ENCODE data around the gene APOBEC3H.

APOBEC3H gene

DNA sequence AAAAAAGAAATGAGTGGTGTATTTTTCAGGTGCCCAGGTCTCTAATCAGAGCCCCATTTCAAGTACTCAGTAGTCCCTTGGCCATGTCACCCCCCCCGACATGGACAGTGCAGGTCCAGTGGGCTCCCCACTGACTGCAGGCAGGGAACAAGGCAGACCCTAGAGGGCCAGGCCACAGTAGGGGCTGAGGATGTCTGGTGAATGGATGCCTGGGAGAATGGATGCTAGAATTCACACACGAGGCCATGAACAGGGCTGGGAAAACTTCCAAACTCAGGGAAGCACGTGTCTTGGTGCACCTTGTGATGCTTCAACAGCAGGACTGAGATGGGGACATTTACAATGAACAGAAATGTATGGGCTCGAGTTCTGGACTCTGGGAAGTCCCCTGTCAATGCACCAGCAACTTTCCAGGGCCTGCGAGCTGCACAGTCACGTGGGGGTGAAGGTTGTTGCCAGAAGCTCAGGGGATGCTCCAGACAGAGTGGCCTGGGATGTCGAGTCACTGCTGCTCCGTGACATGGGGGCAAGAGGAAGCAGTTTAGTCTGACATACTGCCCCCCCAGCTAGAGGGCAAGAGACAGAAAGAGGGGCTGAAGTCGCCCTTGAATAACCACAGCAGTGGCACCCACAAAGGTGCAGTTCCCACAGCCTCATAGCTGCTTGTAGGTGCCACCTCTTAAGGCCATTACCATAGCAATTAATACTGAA lies 16.8 kb upstream of the APOBEC3H start:
- in situ Hi-C loops (cut with MboI; ENCODE audit: low sequenced_read_pairs), result no loop called here

GRCh38 chr22:39081016-39081415 lies 16.0 kb upstream of the APOBEC3H start:
- in situ Hi-C loops (cut with MboI; ENCODE audit: low sequenced_read_pairs), result no loop called here

GRCh38 chr22:39081598-39081997 lies 15.4 kb upstream of the APOBEC3H start:
- in situ Hi-C loops (cut with MboI; ENCODE audit: low sequenced_read_pairs), result no loop called here

- in situ Hi-C loops (cut with MboI; ENCODE audit: low sequenced_read_pairs), result no loop called here
Measured at GRCh38 chr22:39083212-39084165, 13.6 kb upstream of the APOBEC3H start.

GRCh38 chr22:39084666-39085065 lies 12.4 kb upstream of the APOBEC3H start:
- in situ Hi-C loops (cut with MboI; ENCODE audit: low sequenced_read_pairs), result no loop called here

- in situ Hi-C loops (cut with MboI; ENCODE audit: low sequenced_read_pairs), result no loop called here
Measured at GRCh38 chr22:39087098-39087497, 9.9 kb upstream of the APOBEC3H start.

GRCh38 chr22:39087881-39088684 lies 9.0 kb upstream of the APOBEC3H start:
- in situ Hi-C loops (cut with MboI; ENCODE audit: low sequenced_read_pairs), result no loop called here

GRCh38 chr22:39088685-39089032 lies 8.4 kb upstream of the APOBEC3H start:
- in situ Hi-C loops (cut with MboI; ENCODE audit: low sequenced_read_pairs), result no loop called here

DNA sequence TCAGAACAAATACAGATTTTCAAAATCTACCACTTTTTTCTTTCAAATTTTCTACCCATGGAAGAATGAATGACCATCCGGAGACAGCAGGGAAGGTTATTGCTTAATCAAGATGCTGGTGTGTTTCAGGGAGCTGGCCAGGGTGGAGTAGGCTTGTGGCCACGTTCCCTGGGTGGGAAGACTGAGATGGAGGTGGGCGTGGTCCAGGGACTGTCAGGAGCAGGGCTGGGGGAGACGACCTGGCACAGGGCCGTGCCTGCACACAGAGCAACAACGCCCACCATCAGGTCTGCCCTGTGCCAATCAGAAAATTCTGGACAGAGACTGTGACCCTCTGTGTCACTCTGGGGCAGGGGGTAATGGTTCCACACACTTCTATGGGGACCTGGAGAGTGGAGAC lies 7.1 kb upstream of the APOBEC3H start:
- in situ Hi-C loops (cut with MboI; ENCODE audit: low sequenced_read_pairs), result no loop called here

DNA sequence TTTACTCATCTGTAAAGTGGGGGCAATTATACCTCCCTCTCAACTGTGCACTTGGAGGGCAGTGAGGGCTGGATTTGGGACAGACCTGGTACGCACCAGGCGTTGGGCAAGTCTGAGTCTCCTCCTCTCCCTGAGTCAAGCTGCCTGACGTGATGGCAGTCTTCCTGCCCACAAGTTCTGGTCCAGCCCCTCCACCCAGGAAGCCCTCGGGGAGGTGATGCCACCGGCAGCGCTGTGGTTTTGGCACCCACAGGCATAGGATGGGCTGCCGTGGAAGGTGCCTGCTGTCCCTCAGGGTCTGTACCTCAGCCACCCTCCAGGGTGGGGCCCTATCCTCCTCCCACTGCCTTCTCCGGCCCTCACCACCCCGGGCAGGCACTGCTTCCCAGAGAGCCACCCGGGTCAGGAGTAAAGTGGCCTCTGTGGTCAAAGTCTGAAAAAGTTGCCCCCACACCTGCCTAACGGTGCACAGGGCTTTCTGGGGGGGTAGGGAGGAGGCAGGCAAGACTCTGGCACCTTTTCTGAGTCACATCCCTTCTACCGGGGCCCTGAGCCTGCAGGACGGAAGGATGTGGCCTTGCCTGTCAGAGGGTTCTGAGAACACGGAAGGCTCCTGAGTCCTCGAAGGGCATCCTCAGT lies 6.5 kb upstream of the APOBEC3H start:
- in situ Hi-C loops (cut with MboI; ENCODE audit: low sequenced_read_pairs), result no loop called here

DNA sequence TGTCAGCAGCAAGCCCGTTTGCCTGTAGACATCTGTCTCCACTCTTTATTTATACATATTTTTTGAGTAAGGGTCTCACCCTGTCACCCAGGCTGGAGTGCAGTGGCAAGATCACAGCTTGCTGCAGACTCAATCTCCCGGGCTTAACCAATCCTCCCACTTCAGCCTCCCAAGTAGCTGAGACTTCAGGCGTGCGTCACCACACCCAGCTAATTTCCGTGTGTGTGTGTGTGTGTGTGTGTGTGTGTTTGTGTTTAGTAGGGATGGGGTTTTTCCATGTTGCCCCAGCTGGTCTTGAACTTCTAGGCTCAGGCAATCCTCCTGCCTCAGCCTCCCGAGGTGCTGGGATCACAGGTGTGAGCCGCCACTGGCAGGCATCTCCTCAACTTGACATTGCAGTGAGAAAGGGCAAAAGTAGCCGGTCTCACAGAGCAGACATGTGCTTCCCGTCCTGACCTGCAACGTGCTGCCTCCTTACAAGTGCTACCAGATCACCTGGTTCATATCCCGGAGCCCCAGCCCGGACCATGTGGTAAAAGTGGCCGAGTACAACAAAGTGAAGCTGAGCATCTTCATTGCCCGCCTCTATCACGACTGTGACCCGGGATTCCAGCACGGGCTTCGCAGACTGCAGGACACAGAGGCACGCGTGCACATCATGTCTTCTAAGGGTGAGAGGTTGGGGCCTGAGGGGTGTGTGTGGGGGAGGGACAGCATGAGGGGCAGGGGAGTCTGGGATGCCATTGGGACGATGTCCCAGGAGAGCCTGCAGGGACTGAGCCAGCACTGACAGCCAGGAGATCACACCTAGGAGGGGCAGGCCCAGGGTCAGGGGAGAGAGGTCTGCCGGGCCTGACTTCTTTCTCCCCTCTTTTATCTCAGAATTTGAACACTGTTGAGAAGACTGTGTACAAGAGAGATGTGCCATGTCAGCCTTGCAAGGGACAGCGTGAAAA lies 5.6 kb upstream of the APOBEC3H start:
- in situ Hi-C loops (cut with MboI; ENCODE audit: low sequenced_read_pairs), result no loop called here

GRCh38 chr22:39092111-39092862 lies 4.8 kb upstream of the APOBEC3H start:
- in situ Hi-C loops (cut with MboI; ENCODE audit: low sequenced_read_pairs), result no loop called here

- in situ Hi-C loops (cut with MboI; ENCODE audit: low sequenced_read_pairs), result no loop called here
Measured at GRCh38 chr22:39094717-39095389, 2.2 kb upstream of the APOBEC3H start.

DNA sequence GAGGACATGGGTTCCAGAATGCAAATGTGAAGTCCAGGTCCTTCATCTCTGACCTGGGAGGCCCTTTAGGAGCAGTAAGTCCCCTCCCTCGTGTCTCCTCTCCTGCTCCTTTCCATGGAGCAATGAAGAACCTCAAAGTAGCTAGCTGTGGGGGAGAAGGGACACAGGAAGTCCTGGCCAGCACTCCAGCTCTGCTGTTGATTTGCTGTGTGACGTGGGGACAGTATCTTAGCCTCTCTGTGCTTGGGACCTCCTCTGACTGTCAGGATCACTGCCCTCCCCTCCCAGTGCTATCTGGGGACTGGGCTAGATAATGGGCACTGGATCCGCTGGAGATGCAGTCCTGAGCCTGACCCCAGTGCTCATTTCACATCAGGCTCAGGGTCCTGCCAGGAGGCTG lies 1.1 kb upstream of the APOBEC3H start:
- in situ Hi-C loops (cut with MboI; ENCODE audit: low sequenced_read_pairs), result no loop called here

DNA sequence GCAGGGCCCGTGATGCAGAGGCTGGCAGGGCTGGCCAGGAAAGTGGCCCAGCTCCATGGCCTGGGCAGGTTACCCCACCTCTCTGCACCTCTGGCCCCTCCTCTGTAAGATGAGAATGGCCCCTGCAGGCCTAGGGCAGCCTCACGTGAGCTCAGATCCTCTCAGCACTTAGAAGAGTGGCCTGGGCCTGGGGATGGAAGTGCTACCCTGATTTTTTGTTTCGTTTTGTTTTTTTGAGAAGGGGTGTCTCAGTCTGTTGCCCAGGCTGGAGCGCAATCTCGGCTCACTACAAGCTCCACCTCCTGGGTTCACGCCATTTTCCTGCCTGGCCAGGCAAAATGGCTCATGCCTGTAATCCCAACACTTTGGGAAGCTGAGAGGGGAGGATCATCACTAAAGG lies 982 bp downstream of the APOBEC3H start:
- in situ Hi-C loops (cut with MboI; ENCODE audit: low sequenced_read_pairs), result no loop called here

DNA sequence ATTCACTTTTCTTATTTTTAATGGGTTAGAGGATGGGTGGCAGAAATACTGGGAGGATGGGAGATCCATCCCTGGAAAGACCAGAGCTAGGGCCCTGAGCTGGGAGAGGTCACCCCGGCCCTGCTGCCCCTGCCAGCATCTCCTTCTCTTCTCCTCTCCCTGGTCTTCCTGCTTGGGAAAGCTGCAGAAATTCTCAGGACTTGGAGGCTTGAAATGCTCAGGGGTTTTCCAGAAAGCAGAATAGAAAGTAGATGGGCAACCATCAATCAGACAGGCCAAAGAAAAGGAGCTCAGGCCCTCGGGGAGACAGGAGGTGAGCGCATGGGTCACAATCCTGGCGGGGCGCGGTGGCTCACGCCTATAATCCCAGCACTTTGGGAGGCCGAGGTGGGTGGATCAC lies 1.5 kb downstream of the APOBEC3H start:
- in situ Hi-C loops (cut with MboI; ENCODE audit: low sequenced_read_pairs), result no loop called here

DNA sequence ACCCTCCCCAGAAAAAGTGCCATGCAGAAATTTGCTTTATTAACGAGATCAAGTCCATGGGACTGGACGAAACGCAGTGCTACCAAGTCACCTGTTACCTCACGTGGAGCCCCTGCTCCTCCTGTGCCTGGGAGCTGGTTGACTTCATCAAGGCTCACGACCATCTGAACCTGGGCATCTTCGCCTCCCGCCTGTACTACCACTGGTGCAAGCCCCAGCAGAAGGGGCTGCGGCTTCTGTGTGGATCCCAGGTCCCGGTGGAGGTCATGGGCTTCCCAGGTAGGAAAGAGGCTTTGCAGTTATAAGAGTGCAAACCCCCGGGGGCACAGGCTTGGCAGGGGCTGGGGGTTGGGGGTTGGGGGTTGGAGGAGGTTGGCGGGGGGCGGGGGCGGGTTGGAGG lies 4.2 kb downstream of the APOBEC3H start:
- in situ Hi-C loops (cut with MboI; ENCODE audit: low sequenced_read_pairs), result no loop called here

- in situ Hi-C loops (cut with MboI; ENCODE audit: low sequenced_read_pairs), result no loop called here
Measured at GRCh38 chr22:39103431-39103830, 6.4 kb downstream of the APOBEC3H start.

DNA sequence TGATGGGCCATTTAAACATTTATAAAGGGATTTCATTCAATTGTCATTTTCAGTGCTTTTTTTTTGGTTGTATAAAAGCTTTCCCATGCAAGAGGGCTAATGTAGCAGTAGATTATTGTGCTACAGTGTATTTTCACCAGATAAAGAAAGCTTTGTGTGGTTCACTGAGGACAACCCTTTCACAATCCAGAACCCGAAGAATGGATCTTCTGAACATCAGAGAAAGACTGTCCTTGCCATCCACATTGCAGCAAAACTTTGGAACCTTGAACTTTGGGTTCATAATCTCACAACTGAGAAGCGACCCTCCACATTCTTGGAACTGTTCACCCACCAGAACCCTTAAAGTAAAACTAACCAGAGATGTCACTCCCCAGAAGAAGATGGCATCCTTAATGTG lies 9.3 kb downstream of the APOBEC3H start:
- in situ Hi-C loops (cut with MboI; ENCODE audit: low sequenced_read_pairs), result no loop called here

Data from hTERT RPE-1 (cell line).